22Rv1 (cell line): ENCODE measurements around the gene ERC1.

Source experiments
- H3K27ac ChIP-seq: fragments of 450-650 bp; 2 replicates; pipeline ENCODE4 v1.5.1; 2017
- CTCF ChIP-seq: fragments of 450-650 bp; IDR thresholded peaks from 2 replicates; pipeline ENCODE4 v1.5.1; 2017; ENCODE audit warnings: mild to moderate bottlenecking
- ZFX ChIP-seq: fragments of 450-650 bp; IDR thresholded peaks from 2 replicates; pipeline ENCODE4 v1.6.1; 2017; ENCODE audit warnings: antibody characterized with exemption, borderline replicate concordance

ERC1 gene

GRCh38 chr12:1020389-1020788 is 29.4 kb downstream of the ERC1 start:
- no peak overlapping the region for H3K27ac ChIP-seq
- no peak for TF ChIP-seq ZFX
- TF ChIP-seq CTCF = no peak

- no peak for TF ChIP-seq CTCF
- TF ChIP-seq ZFX = no peak
- H3K27ac ChIP-seq = no peak overlapping the region
Observed at GRCh38 chr12:1022032-1022970, 31.3 kb downstream of the ERC1 start.

- TF ChIP-seq CTCF (no peak), ZFX (no peak)
- no peak overlapping the region for H3K27ac ChIP-seq
Observed at GRCh38 chr12:1030779-1031178, 39.8 kb downstream of the ERC1 start.

- TF ChIP-seq ZFX (no peak), CTCF (no peak)
- H3K27ac ChIP-seq = no peak overlapping the region
Observed at GRCh38 chr12:1034243-1034642, 43.2 kb downstream of the ERC1 start.

GRCh38 chr12:1034751-1035457 is 43.9 kb downstream of the ERC1 start:
- H3K27ac ChIP-seq = no peak overlapping the region
- no peak for TF ChIP-seq CTCF
- no peak for TF ChIP-seq ZFX

GRCh38 chr12:1041478-1041877 is 50.5 kb downstream of the ERC1 start:
- TF ChIP-seq CTCF = no peak
- TF ChIP-seq ZFX = no peak
- no peak overlapping the region for H3K27ac ChIP-seq

GRCh38 chr12:1044199-1044598 is 53.2 kb downstream of the ERC1 start:
- no peak overlapping the region for H3K27ac ChIP-seq
- TF ChIP-seq CTCF (no peak), ZFX (no peak)
